ENCODE results near the gene TYK2. TPM values are rescaled to one million over a fixed set of nuclear protein-coding genes. Genes with fewer than 3 reads are reported as not detected.
"Not testable (repeated sequence)": the region's sequence is repeated elsewhere in the genome, so short reads cannot be mapped to it uniquely, and the experiment has no call there.

Gene TYK2
- total RNA-seq, 2 experiments from 2014 or later, result 153 to 155 TPM

DNA sequence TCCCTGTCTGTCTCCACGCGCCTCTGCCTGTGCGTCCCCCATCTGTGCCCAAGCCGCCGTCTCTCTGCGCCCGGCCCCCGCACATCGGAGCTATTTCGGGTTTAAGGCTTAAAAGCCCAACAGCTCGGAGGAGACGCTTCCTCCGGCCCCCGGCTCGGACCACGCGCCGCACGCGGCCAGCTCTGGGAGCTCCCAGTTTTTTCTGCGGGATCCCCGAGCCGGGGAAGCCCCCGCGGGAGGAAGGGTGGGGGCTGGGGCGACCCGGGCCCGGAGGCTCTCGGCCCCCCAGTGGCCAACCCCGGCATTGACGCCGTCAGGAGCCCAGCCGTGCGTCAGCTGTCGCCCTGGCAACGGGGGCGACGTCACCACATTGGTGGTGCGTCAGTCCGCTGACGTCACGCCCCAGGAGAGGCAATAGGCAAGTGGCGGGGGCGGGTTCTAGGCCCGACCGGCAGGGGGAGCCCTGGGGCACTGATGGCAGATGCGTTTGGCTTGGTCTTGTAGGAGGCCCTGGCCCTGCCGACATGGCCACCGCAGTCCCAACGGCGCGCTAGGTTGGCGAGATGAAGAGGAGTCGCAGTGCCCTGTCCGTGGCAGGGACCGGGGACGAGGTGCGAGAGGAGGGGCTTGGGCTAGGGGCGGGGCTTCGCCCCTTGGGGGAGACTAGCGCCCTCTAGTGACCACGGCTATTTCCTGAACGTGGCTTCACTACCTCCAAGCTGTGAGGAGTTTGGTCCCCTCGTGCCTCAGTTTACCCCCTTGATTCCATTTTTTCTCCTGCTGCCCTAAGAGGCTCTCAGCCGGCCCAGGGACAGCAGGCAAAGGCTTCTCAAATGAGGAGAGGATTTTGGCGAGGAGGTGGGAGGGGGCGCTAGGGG, 36.2 kb upstream of the TYK2 start:
- H3K36me3 Mint-ChIP-seq, result peaks cover 3% of the 10 kb centered on the region
- peak overlapping the region; percentile 71 for H3K4me3 Mint-ChIP-seq
- peaks cover 38% of the 10 kb centered on the region for H3K27me3 Mint-ChIP-seq

DNA sequence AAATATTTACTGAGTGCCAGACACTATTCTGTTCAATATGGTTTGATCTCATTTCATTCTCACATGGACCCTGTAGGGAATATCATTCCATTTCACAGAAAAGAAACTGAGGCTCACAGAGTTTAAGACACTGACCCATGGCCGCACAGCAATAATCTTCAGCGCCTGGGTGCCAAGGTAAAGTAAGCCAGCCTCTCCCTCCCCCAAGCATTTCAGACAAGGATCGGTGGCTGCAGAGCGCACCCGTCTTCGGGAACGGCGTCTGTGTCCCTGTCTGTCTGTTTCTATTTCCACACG, 35.7 kb upstream of the TYK2 start:
- peaks cover 3% of the 10 kb centered on the region for H3K36me3 Mint-ChIP-seq
- no peak for DNase-seq
- peaks cover 32% of the 10 kb centered on the region for H3K27me3 Mint-ChIP-seq
- peak overlapping the region; percentile 71 for H3K4me3 Mint-ChIP-seq
- no peaks in the 10 kb centered on the region for H3K9me3 Mint-ChIP-seq
- peak overlapping the region; percentile 71 for H3K27ac Mint-ChIP-seq
- H3K4me1 Mint-ChIP-seq, result peaks cover 49% of the 10 kb centered on the region

More for the DNA sequence above, 36.2 kb upstream of the TYK2 start:
- Mint-ChIP-seq H3K4me1 (peaks cover 48% of the 10 kb centered on the region), H3K27ac (peak overlapping the region; percentile 71), H3K9me3 (no peaks in the 10 kb centered on the region)
- peak; percentile 93 for DNase-seq

DNA sequence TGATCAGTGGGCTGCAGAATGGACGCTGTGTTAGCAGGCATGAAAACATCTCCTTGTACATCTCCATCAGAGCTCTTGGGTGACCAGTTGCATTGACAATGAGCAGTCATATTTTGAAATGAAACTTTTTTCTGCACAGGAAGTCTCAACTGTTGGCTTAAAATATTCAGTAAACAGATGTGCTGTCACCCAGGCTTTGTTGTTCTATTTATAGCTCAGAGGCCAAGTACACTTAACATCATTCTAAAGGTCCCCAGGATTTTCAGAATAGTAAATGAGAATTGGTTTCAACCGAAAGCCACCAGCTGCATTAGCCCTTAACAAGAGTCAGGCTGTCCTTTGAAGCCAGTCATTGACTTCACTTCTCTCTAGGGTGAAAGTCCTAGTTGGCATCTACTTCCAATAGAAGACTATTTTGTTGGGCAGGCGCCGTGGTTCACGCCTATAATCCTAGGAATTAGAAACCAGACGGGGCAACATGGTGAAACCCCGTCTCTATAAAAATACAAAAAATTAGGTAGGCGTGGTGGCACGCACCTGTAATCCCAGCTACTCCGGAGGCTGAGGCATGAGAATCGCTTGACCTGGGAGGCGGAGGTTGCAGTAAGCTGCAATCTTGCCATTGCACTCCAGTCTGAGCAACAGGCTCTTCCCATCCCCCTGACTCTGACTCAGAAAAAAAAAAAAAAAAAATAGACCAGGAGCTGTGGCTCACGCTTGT, 32.0 kb upstream of the TYK2 start:
- Mint-ChIP-seq H3K36me3 (peaks cover 3% of the 10 kb centered on the region), H3K27ac (peak overlapping the region; percentile 70), H3K4me1 (peaks cover 52% of the 10 kb centered on the region)

DNA sequence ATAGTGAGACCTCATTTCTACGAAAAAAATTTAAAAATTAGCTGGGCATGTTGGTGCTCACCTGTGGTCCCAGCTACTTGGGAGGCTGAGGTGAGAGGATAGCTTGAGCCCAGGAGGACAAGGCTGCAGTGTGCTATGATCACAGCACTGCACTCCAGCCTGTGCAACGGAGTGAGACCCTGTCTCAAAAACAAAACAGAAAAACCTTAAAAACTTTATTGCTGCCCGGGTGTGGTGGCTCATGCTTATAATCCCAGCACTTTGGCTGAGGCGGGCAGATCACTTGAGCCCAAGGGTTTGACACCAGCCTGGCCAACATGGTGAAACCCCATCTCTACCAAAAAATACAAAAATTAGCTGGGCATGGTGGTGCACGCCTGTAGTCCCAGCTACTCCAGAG, 30.9 kb upstream of the TYK2 start:
- Mint-ChIP-seq H3K27ac (peak overlapping the region; percentile 69), H3K4me1 (peaks cover 54% of the 10 kb centered on the region)
- not testable (repeated sequence) for H3K36me3 Mint-ChIP-seq, H3K9me3 Mint-ChIP-seq, H3K27me3 Mint-ChIP-seq, H3K4me3 Mint-ChIP-seq, DNase-seq

More for the DNA sequence above, 32.0 kb upstream of the TYK2 start:
- no peak overlapping the region for H3K4me3 Mint-ChIP-seq
- no peak for DNase-seq
- H3K9me3 Mint-ChIP-seq, result no peaks in the 10 kb centered on the region
- H3K27me3 Mint-ChIP-seq, result peaks cover 9% of the 10 kb centered on the region

DNA sequence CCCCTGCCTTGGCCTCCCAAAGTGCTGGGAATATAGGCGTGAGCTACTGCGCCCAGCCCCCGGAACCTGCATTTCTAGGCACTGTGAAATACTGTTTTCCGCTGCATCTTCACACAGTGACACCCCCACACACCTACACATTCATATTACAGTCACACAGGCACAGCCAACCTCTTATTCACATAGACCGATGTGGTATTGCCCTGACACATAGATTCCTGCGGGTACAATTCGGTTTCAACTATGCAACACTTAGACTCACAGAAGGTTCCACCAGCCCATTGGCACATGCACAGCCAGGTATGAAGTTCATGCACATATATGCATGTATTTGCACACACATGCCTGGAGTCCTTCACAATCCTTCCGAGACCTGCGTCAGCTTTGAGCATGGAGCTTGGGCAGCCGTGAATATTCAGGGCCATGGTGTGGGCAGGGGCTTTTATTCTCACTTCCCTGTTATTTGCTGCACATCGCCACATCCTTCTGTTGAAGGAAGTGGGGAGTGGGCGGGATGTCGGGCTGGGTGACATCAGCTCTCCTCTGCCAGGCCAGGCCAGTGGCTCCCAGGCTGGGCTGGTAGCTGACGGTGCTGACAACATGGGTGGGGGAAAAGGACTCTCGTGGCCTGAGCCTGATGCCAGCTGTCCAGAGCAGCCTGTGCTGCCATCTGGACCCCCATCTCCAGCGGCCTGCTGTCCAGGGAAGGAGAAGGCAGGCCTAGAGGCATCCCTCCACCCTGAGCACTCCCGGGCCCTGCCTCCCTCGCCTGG, 28.3 kb upstream of the TYK2 start:
- Mint-ChIP-seq H3K4me1 (peaks cover 64% of the 10 kb centered on the region), H3K9me3 (no peaks in the 10 kb centered on the region), H3K4me3 (peak overlapping the region; percentile 32), H3K27ac (peak overlapping the region; percentile 87), H3K27me3 (no peaks in the 10 kb centered on the region), H3K36me3 (peaks cover 3% of the 10 kb centered on the region)
- peak; percentile 73 for DNase-seq

DNA sequence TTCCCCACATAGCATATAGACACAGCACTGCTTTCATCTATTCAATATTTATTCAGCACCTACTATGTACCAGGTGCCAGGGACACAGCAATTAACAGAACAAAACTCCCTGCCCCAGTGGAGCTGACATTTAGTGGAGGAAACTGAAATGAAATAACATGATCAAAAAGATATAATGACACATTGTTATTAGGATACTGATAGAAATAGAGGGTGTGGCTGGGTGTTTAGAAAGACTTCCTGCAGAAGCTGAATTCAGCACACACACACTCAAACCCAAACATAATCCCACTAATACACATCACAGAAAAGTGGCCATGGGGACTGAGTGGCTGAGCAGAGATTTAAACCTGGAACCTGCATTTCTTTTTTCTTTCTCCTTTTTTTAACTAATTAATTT, 26.7 kb upstream of the TYK2 start:
- no peak overlapping the region for H3K4me3 Mint-ChIP-seq
- no peak for DNase-seq
- H3K36me3 Mint-ChIP-seq, result peaks cover 8% of the 10 kb centered on the region
- no peak overlapping the region for H3K27ac Mint-ChIP-seq
- H3K9me3 Mint-ChIP-seq, result no peaks in the 10 kb centered on the region
- no peaks in the 10 kb centered on the region for H3K27me3 Mint-ChIP-seq
- peaks cover 58% of the 10 kb centered on the region for H3K4me1 Mint-ChIP-seq

DNA sequence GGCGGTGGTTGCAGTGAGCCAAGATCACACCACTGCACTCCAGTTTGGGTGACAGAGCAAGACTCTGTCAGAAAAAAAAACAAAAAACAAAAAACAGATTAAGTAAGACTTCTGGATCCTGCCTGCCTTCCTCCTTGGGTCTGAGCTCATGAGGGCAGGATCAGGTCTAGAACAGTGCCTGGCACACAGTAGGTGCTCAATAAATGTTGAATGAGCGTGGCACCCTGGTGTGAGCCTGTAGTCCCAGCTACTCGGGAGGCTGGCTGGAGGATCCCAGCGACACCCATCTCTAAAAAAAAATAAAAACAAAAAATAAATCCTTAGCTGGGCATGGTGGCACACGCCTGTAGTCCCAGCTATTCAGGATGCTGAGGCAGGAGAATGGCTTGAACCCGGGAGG, 25.8 kb upstream of the TYK2 start:
- H3K4me3 Mint-ChIP-seq, result no peak overlapping the region

DNA sequence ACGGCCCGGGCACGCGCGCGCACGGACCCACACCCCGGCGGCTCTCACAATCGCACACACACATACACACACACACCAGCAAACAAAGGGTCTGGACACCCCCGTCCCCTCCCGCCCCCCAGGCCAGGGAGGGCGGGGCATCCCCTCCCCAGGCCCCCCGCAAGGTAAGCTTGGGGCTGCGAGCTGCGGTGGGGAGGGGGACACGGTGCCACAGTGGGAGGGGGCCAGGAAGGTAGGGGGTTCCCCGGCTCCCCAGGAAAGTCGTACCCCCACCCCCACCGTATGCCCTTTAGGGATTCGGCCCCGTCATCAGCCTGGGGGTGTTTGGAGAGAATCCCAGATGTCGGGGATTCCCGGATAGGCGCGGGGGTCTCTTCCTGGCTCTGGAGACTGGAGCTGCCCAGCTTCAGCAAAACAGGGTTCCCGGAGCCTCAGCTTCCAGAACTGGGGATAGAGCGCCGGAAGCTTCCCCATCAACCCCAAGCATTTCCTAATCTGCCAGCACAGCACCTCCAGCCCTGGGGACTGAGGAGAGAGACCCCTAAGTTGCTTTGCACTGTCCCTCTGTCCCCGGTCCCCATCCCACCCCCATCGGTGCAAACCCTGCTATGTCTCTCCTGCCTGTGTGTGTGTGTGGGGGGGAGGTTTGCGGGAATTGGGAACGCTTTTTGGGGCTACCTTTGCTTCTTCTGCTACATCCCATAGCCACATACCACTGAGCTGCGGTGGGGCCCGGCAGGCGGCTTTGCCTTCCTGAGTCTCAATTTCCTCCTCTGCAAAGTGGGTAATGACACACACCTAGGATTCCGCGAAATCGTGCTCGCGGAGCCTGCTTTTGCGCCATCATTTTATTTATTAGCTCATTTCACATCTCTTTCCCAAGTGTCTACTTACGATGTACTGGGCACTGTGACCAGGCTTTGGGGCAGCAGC, 24.8 kb upstream of the TYK2 start:
- peak; percentile 71 for DNase-seq
- peaks cover 19% of the 10 kb centered on the region for H3K36me3 Mint-ChIP-seq
- H3K4me3 Mint-ChIP-seq, result peak overlapping the region; percentile 93
- peak overlapping the region; percentile 94 for H3K27ac Mint-ChIP-seq
- peaks cover 63% of the 10 kb centered on the region for H3K4me1 Mint-ChIP-seq
- no peaks in the 10 kb centered on the region for H3K9me3 Mint-ChIP-seq
- no peaks in the 10 kb centered on the region for H3K27me3 Mint-ChIP-seq

More for the DNA sequence above, 25.8 kb upstream of the TYK2 start:
- Mint-ChIP-seq H3K36me3 (peaks cover 16% of the 10 kb centered on the region), H3K4me1 (peaks cover 59% of the 10 kb centered on the region), H3K9me3 (no peaks in the 10 kb centered on the region), H3K27ac (no peak overlapping the region), H3K27me3 (no peaks in the 10 kb centered on the region)
- DNase-seq, result no peak

DNA sequence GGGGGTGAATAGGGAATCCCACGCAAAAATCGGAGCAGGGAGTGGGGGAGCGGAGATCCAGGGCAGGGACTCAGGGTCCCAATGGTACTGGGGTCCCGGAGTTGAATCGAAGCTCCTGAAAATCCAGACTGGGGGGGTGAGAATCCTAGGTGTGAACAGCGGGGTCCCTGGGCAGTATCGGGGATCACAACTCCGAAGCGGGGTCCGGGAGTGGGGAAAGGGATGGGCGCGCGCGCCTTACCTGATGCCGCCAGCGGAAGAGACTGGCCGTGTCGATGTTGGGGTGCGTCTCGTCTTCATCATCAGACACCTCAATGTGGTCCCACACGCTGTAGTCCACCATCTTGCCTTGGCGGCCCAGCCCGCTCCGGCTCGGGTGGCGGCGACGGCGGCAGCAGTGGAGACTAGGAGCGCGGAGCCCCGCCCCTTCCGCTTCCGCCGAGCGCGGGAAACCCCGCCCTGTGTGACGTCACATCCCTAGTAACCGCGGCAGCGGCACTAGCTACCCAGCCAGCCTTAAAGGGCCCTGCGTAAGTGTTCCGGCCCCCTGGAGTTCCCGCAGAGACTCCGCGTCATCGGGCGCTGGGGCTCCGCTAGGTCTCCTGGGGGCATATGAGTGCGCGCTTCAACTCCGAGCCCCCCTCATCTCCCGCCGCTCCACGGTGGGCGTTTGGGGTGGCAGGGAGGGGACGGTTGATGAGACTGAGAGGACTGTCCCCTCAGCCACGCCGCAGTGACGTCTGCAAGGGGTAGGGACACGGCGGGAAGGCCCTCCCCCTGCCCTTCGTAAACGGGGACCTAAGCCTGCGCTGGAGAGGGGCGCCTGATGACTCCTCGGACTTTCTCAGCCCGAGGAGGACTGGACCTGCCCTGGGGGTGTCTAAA, 23.0 kb upstream of the TYK2 start, which contains the start of gene CDC37:
TSS of gene CDC37 (minus strand) at position 406 of the 885 bp plus-strand sequence. CDS start at position 343, 63 bp downstream.
- peak; percentile 98 for DNase-seq
- H3K27me3 Mint-ChIP-seq, result no peaks in the 10 kb centered on the region

DNA sequence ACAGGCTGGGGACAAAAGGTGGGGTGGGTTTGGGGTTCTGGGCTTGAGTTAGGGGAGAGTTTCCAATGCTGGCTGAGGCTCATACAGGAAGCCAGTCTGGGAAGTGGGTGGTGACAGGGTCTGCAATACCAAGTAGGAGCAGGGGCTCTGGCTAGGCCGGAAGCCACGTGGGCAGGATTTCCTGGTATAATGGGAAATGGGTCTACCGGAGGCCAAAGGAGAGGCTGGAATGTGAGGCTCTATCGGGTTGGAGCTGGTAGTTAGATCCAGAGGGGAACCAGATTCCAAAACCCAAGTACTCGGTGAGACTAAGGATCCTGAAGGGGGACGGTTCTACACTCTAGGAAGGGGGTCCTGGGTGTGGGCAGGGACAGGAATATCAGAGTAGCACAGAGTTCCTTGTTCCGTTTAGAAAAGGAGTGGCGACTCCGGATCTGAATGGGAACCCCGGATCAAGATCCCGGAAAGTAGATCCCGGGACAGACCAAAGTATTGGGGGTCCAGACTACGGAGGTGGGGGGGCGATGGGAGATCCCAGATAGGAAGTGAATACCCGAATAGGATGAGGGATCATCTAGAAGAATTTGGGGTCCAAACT, 22.2 kb upstream of the TYK2 start:
- no peak for DNase-seq
- Mint-ChIP-seq H3K4me3 (peak overlapping the region; percentile 93), H3K4me1 (peaks cover 54% of the 10 kb centered on the region), H3K27me3 (no peaks in the 10 kb centered on the region), H3K27ac (peak overlapping the region; percentile 94), H3K9me3 (no peaks in the 10 kb centered on the region), H3K36me3 (peaks cover 19% of the 10 kb centered on the region)

More for the DNA sequence above, 23.0 kb upstream of the TYK2 start, which contains the start of gene CDC37:
- Mint-ChIP-seq H3K9me3 (no peaks in the 10 kb centered on the region), H3K4me1 (peaks cover 56% of the 10 kb centered on the region), H3K27ac (peak within 1 kb of the TSS; percentile 94), H3K36me3 (peaks cover 19% of the 10 kb centered on the region), H3K4me3 (peak within 1 kb of the TSS; percentile 93)

DNA sequence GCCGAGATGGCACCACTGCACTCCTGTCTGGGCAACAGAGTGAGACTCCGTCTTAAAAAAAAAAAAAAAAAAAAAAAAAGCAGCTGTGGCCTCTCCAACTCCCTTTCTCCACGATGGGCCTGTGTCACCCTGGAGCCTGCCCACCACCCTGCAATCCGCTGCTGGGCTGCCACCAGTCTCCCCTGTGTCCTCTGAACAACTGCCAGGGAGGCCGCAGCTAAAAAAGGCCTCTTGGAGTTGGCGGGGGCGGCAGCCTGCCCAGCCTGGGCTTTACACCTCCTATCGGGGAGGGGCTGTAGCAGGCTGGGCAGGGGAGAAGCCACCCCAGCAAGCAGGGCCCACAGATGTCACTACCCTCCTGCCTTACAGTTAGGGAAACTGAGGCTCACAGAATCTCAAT, 19.5 kb upstream of the TYK2 start:
- Mint-ChIP-seq H3K27me3 (no peaks in the 10 kb centered on the region), H3K4me3 (no peak overlapping the region), H3K4me1 (peaks cover 36% of the 10 kb centered on the region), H3K36me3 (peaks cover 22% of the 10 kb centered on the region), H3K27ac (no peak overlapping the region), H3K9me3 (no peaks in the 10 kb centered on the region)
- DNase-seq, result no peak

DNA sequence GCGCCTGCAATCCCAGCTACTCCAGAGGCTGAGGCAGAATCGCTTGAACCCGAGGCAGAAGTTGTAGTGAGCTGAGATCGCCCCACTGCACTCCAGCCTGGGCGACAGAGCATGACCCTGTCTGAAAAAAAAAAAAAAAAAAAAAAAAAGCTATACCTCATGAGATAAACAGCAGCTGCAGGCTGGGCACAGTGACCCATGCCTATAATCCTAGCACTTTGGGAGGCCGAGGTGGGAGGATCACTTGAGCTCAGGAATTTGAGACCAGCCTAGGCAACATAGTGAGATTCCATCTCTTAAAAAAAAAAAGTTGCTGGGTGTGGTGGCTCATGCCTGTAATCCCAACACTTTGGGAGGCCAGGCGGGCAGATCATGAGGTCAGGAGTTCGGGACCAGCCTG, 19.0 kb upstream of the TYK2 start:
- Mint-ChIP-seq H3K36me3 (peaks cover 22% of the 10 kb centered on the region), H3K27ac (peak overlapping the region; percentile 34), H3K4me1 (peaks cover 32% of the 10 kb centered on the region)
- H3K9me3 Mint-ChIP-seq, H3K4me3 Mint-ChIP-seq, H3K27me3 Mint-ChIP-seq, DNase-seq: not testable (repeated sequence)

DNA sequence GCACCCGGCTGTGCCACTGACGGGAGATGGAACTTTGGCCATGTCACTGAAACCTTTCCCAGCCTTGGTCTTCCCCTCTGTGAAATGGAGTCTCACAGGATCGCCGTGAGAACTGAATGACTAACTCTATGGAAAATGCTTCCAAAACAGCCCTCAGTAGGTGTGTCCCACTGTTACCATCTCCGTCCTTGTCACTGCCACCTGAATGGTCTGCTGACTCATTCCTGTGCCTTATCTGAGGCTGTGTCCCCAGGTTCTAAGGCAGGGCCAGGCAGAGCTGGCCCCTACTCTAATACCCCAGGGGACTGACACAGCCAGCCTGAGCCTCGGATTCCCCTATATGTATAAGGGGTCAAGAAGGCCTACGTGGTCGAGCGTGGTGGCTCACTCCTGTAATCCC, 18.4 kb upstream of the TYK2 start:
- no peak for DNase-seq
- no peak overlapping the region for H3K4me3 Mint-ChIP-seq
- H3K36me3 Mint-ChIP-seq, result peaks cover 22% of the 10 kb centered on the region
- peaks cover 28% of the 10 kb centered on the region for H3K4me1 Mint-ChIP-seq
- no peaks in the 10 kb centered on the region for H3K9me3 Mint-ChIP-seq
- H3K27me3 Mint-ChIP-seq, result no peaks in the 10 kb centered on the region
- no peak overlapping the region for H3K27ac Mint-ChIP-seq

Data from activated naive CD8-positive, alpha-beta T cell treated with anti-CD3 and anti-CD28 coated beads for 36 hours (primary cell).